Neural cell (in vitro differentiated cells): ENCODE data around the gene WWTR1.

Source experiments
- CTCF ChIP-seq: fragments of 450-650 bp; IDR thresholded peaks from 2 replicates; pipeline ENCODE4 v1.5.1; 2014; ENCODE audit warnings: antibody characterized with exemption, mild to moderate bottlenecking, moderate library complexity; ENCODE audit not compliant: poor library complexity, severe bottlenecking
- EP300 ChIP-seq: fragments of 450-650 bp; conservative IDR thresholded peaks from 2 replicates; pipeline ENCODE4 v1.6.1; 2014; ENCODE audit warnings: antibody characterized with exemption, mild to moderate bottlenecking, moderate library complexity; ENCODE audit not compliant: poor library complexity, severe bottlenecking
- EZH2 ChIP-seq: fragments of 200-600, 300-800 bp; shearing (Covaris generic), sonication (generic); IDR thresholded peaks from 2 replicates; pipeline ENCODE4 v1.6.1; 2014; ENCODE audit warnings: antibody characterized with exemption, low read length, borderline replicate concordance, mild to moderate bottlenecking; ENCODE audit not compliant: insufficient read depth, poor library complexity, severe bottlenecking
- REST ChIP-seq: IDR thresholded peaks from 2 replicates; pipeline ENCODE4 v1.6.1; 2012; ENCODE audit warnings: borderline replicate concordance

- no peak for TF ChIP-seq CTCF
- no peak for TF ChIP-seq EP300
- TF ChIP-seq REST = no peak
- no peak for TF ChIP-seq EZH2
Observed at GRCh38 chr3:149571381-149571780, 86.4 kb downstream of the WWTR1 start.
